A549 (cell line): Measurements from ENCODE around the gene NKTR.

ENCODE experiments used
- CBX8 ChIP-seq: fragments of 200-600 bp; sonication (generic); IDR thresholded peaks from 2 replicates; pipeline ENCODE4 v1.6.1; 2016
- CTCF ChIP-seq: fragments of >200 bp; sonication (Bioruptor Twin); formaldehyde crosslinking; IDR thresholded peaks from 3 replicates; pipeline ENCODE4 v1.5.1; 2016
- JUNB ChIP-seq: fragments of >200 bp; sonication (Bioruptor Twin); formaldehyde crosslinking; IDR thresholded peaks from 2 replicates; pipeline ENCODE4 v1.6.1; 2016
- POLR2A ChIP-seq: IDR thresholded peaks from 2 replicates; pipeline ENCODE4 v1.6.1; 2012; ENCODE audit warnings: mild to moderate bottlenecking, low read length
- SMC3 ChIP-seq: fragments of >200 bp; sonication (Bioruptor Twin); formaldehyde crosslinking; IDR thresholded peaks from 3 replicates; pipeline ENCODE4 v1.6.1; 2018; ENCODE audit warnings: inconsistent platforms

- TF ChIP-seq JUNB, result no peak
- TF ChIP-seq CBX8, result no peak
- TF ChIP-seq CTCF, result no peak
- no peak for TF ChIP-seq SMC3
- TF ChIP-seq POLR2A, result no peak
Measured at GRCh38 chr3:42647821-42648459, 47.5 kb downstream of the NKTR start.
